GM12891 (cell line): ENCODE data around the gene HCFC2.

Experiments
- POLR2A ChIP-seq: IDR thresholded peaks from 2 replicates; pipeline ENCODE4 v1.6.1; 2011; ENCODE audit warnings: low read depth, low read length, control low read depth
- POLR2AphosphoS5 ChIP-seq: IDR thresholded peaks from 2 replicates; pipeline ENCODE4 v1.6.1; 2011; ENCODE audit warnings: low read depth, low read length, control low read depth
- TAF1 ChIP-seq: IDR thresholded peaks from 2 replicates; pipeline ENCODE4 v1.6.1; 2011; ENCODE audit warnings: low read depth, low read length, control low read depth

DNA sequence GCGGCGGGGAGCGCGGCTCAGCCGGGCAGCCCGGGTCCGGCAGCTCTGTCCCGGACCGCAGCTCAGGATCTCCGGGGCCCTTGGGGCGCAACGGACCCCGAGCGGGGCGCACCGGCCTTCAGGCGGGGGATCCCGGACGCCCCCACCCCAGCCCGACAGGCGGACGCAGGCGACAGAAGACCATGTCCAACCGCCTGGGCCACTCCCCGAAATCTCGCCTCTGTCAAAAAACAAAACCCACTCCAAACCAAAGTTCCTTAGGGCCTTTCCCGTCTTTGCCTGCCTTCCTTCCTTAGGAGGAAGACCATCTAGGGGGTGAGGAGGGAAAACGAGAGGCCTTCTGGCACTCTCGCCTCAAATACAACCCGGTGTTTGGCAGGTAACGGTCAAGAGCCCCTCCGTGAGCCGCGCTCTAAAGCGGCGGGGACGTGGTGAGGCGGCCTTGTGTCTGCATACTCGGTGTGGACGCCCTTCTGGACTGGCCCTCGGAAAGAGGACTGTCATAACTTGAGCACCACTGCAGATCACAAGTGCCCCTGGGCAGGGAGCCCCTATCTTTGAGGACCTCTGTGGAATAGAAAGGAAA lies 604 bp downstream of the HCFC2 start:
- TF ChIP-seq POLR2A (no peak), POLR2AphosphoS5 (no peak), TAF1 (no peak)
